Lower lobe of right lung (tissue), 2 donors: ENCODE data around the gene GPR18. TPM values are rescaled to one million over a fixed set of nuclear protein-coding genes. Genes with fewer than 3 reads are reported as not detected.

Experiments
- ATAC-seq, 2 donors: fragments of 200-7000 bp; cut with Tn5 transposase; one replicate each; pipeline ENCODE4 v1.9.1; 2020 to 2022; ENCODE audit warnings: mild to moderate bottlenecking in 2 of 2, moderate library complexity in 2 of 2
- DNase-seq: peaks from one replicate; pipeline ENCODE4 v3.0.0-alpha.2; 2020
- H3K27ac ChIP-seq: fragments of 200-600 bp; one replicate; pipeline ENCODE4 v1.8.0; 2022
- H3K27me3 ChIP-seq: fragments of 200-600 bp; one replicate; pipeline ENCODE4 v1.8.0; 2022; ENCODE audit warnings: low read depth
- H3K36me3 ChIP-seq: fragments of 200-600 bp; one replicate; pipeline ENCODE4 v1.8.0; 2022; ENCODE audit warnings: mild to moderate bottlenecking
- H3K4me1 ChIP-seq: fragments of 200-600 bp; one replicate; pipeline ENCODE4 v1.8.0; 2022
- H3K4me3 ChIP-seq: fragments of 200-600 bp; one replicate; pipeline ENCODE4 v1.8.0; 2022; ENCODE audit warnings: mild to moderate bottlenecking
- H3K9me3 ChIP-seq: fragments of 200-600 bp; one replicate; pipeline ENCODE4 v1.8.0; 2022
- intact Hi-C: fragments of 100-400 bp; cut with DNase I; formaldehyde crosslinking; loops from one replicate; pipeline ENCODE4 v1.11.0; 2022
- total RNA-seq: library from RNA; stranded (reverse); fragmentation: NEBNext Ultra II Directional; extraction: Animal tissue kit (Norgen Biotek cat#: 25700); gene quantifications from one replicate; pipeline ENCODE4 v1.2.1, GENCODE V29; 2021
- TF ChIP-seq, protein P1 (sequence below): fragments of 200-600 bp; IDR thresholded peaks from one replicate; pipeline ENCODE4 v1.8.0; 2022; ENCODE audit warnings: antibody characterized with exemption, mild to moderate bottlenecking
- donor health status: DM: no; HTN: yes; CAD: no; lungs with severe emphysema.

The GPR18 gene
- total RNA-seq, 1 donor from 2014 or later: 0.38 TPM

DNA sequence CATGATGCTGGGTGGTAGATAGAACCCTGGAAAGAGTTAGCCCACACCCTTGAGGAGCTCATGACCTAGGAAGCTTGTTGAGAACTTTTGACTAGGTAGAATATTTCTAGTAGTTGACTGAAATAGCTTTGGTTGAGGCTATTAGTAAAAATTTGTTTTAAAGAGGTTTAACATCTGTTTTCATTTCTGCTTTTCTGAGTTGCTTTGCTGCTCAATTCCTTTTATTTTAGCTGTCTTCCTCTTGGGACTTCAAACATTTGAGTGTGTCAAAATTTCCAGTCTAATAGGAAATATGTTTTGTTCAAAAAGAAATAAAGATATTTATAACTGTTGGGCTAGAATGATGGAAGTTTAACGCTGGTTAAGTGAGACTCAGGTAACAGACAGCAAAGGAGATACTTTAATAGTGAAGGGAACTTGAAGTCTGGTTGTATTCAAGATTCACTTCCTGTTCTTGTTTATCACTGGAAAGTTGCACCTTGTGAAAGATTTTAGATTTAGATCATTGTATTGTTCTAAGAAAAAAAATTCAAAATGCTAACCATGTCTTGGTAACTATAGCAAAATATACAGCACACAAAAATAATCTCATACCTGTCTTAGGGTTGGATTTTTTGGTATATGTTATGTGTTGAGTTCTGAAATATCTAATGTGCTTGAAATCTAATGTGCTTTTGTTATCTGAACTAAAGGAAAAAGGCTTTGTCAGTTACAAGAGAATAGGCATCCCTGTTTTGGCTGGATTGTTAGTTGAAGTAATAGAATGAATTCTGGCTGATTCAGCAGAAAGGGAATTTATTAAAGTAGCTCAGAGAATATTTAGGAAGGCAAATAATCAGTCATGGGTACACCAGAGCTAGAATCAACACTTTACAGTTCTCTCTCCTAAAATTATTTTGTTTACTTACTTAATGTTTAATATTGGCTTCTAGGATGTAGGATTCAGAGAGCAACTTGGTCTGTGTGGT is 24.4 kb upstream of the GPR18 start:
- Histone ChIP-seq H3K27me3 (no peaks in the 10 kb centered on the region), H3K27ac (peak overlapping the region; percentile 75), H3K4me1 (peaks cover 56% of the 10 kb centered on the region), H3K36me3 (no peaks in the 10 kb centered on the region), H3K4me3 (no peak overlapping the region), H3K9me3 (no peaks in the 10 kb centered on the region)
- no peak for ATAC-seq
- no peak for DNase-seq
- TF ChIP-seq, protein P1, sequence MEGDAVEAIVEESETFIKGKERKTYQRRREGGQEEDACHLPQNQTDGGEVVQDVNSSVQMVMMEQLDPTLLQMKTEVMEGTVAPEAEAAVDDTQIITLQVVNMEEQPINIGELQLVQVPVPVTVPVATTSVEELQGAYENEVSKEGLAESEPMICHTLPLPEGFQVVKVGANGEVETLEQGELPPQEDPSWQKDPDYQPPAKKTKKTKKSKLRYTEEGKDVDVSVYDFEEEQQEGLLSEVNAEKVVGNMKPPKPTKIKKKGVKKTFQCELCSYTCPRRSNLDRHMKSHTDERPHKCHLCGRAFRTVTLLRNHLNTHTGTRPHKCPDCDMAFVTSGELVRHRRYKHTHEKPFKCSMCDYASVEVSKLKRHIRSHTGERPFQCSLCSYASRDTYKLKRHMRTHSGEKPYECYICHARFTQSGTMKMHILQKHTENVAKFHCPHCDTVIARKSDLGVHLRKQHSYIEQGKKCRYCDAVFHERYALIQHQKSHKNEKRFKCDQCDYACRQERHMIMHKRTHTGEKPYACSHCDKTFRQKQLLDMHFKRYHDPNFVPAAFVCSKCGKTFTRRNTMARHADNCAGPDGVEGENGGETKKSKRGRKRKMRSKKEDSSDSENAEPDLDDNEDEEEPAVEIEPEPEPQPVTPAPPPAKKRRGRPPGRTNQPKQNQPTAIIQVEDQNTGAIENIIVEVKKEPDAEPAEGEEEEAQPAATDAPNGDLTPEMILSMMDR: no peak
- intact Hi-C loops: no loop called here

GRCh38 chr13:99281811-99282263 is 23.7 kb upstream of the GPR18 start:
- peak overlapping the region; percentile 75 for H3K27ac ChIP-seq
- TF ChIP-seq, protein P1: no peak
- peak; percentile 81 for DNase-seq

GRCh38 chr13:99280166-99280565 is 22.0 kb upstream of the GPR18 start:
- H3K9me3 ChIP-seq: no peaks in the 10 kb centered on the region
- DNase-seq (no peak), ATAC-seq (peak; percentile 57 to 68)
- TF ChIP-seq, protein P1: no peak
- no peaks in the 10 kb centered on the region for H3K27me3 ChIP-seq
- H3K4me1 ChIP-seq: peaks cover 45% of the 10 kb centered on the region
- no peaks in the 10 kb centered on the region for H3K36me3 ChIP-seq
- intact Hi-C loops: no loop called here
- peak overlapping the region; percentile 15 for H3K27ac ChIP-seq
- H3K4me3 ChIP-seq: no peak overlapping the region

More at GRCh38 chr13:99281811-99282263, 23.7 kb upstream of the GPR18 start:
- H3K36me3 ChIP-seq: no peaks in the 10 kb centered on the region
- H3K27me3 ChIP-seq: no peaks in the 10 kb centered on the region
- H3K4me3 ChIP-seq: no peak overlapping the region
- intact Hi-C loops: no loop called here
- no peaks in the 10 kb centered on the region for H3K9me3 ChIP-seq
- peak; percentile 75 to 88 for ATAC-seq
- peaks cover 55% of the 10 kb centered on the region for H3K4me1 ChIP-seq

DNA sequence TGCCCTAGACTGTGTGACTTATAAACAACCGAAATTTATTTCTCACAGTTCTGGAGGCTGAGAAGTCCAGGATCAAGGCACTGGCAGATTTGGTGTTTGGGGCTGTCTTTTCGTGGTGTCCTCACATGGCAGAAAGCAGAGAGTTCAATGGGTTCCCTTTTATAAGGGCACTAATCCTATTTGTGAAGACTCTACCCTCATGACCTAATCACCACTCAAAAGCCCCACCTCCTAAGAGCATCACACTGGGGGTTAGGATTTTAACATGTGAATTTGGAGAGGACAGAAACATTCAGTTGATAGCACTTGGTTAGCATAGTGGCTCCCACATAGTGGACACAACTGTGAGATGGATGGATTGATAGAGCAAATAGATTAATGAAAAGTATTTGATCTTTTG is 21.5 kb upstream of the GPR18 start:
- DNase-seq (no peak), ATAC-seq (no peak)
- intact Hi-C loops: no loop called here
- H3K4me3 ChIP-seq: no peak overlapping the region
- H3K36me3 ChIP-seq: no peaks in the 10 kb centered on the region
- H3K27me3 ChIP-seq: no peaks in the 10 kb centered on the region
- peaks cover 45% of the 10 kb centered on the region for H3K4me1 ChIP-seq
- no peaks in the 10 kb centered on the region for H3K9me3 ChIP-seq
- H3K27ac ChIP-seq: no peak overlapping the region
- TF ChIP-seq, protein P1: no peak

DNA sequence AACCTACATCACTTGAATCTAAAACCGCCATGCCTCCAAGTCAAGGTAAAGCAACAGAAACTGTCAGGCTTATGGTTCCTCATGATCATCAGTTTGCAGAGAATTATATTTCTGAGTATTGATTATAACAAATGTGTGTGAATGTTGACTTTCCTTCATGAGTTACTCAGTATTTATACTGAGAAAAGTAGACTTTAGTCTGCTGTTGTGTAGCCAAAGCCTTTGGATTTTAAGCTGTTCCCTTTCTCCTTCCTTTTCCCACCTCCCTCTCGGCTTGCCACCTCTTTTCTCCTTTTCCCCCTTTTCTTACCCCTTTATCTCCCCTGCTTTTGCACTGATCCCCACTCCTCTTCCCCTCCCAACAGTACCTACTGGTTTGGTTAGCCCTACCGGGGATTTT is 20.7 kb upstream of the GPR18 start:
- Histone ChIP-seq H3K27me3 (no peaks in the 10 kb centered on the region), H3K27ac (no peak overlapping the region), H3K9me3 (no peaks in the 10 kb centered on the region), H3K4me3 (no peak overlapping the region), H3K36me3 (no peaks in the 10 kb centered on the region), H3K4me1 (peaks cover 43% of the 10 kb centered on the region)
- TF ChIP-seq, protein P1: no peak
- DNase-seq: no peak
- intact Hi-C loops: no loop called here
- no peak for ATAC-seq
